ENCODE data around the gene RALGPS2.
"Not testable (repeated sequence)": the region's sequence is repeated elsewhere in the genome, so short reads cannot be mapped to it uniquely, and the experiment has no call there.

Gene RALGPS2

GRCh38 chr1:178946855-178947676 is 222.0 kb downstream of the RALGPS2 start:
- no peak overlapping the region for H3K4me3 ChIP-seq (ENCODE audit: low read depth, low read length)
- no peak for TF ChIP-seq CTCF (IDR thresholded peaks at IDR 0.05; ENCODE audit: insufficient read depth, low read depth, low read length, missing control alignments)
- DNase-seq (ENCODE audit: low read depth) = no peak

- no peak overlapping the region for H3K4me3 ChIP-seq (ENCODE audit: low read depth, low read length)
- no peak for TF ChIP-seq CTCF (IDR thresholded peaks at IDR 0.05; ENCODE audit: insufficient read depth, low read depth, low read length, missing control alignments)
- DNase-seq (ENCODE audit: low read depth) = no peak
Observed at GRCh38 chr1:178947677-178947981, 222.6 kb downstream of the RALGPS2 start.

GRCh38 chr1:178948676-178949075 is 223.6 kb downstream of the RALGPS2 start:
- DNase-seq (ENCODE audit: low read depth) = no peak
- no peak overlapping the region for H3K4me3 ChIP-seq (ENCODE audit: low read depth, low read length)
- no peak for TF ChIP-seq CTCF (IDR thresholded peaks at IDR 0.05; ENCODE audit: insufficient read depth, low read depth, low read length, missing control alignments)

GRCh38 chr1:178949866-178950265 is 224.8 kb downstream of the RALGPS2 start:
- not testable (repeated sequence) for H3K4me3 ChIP-seq (ENCODE audit: low read depth, low read length); DNase-seq (ENCODE audit: low read depth)

- DNase-seq (ENCODE audit: low read depth) = no peak
- no peak for TF ChIP-seq CTCF (IDR thresholded peaks at IDR 0.05; ENCODE audit: insufficient read depth, low read depth, low read length, missing control alignments)
Observed at GRCh38 chr1:178951600-178951999, 226.6 kb downstream of the RALGPS2 start.

GRCh38 chr1:178953034-178953433 is 228.0 kb downstream of the RALGPS2 start:
- DNase-seq (ENCODE audit: low read depth) = no peak
- H3K4me3 ChIP-seq (ENCODE audit: low read depth, low read length) = no peak overlapping the region
- no peak for TF ChIP-seq CTCF (IDR thresholded peaks at IDR 0.05; ENCODE audit: insufficient read depth, low read depth, low read length, missing control alignments)

More at GRCh38 chr1:178951600-178951999, 226.6 kb downstream of the RALGPS2 start:
- no peak overlapping the region for H3K4me3 ChIP-seq (ENCODE audit: low read depth, low read length)

GRCh38 chr1:178953538-178954324 is 228.7 kb downstream of the RALGPS2 start:
- no peak for TF ChIP-seq CTCF (IDR thresholded peaks at IDR 0.05; ENCODE audit: insufficient read depth, low read depth, low read length, missing control alignments)
- no peak overlapping the region for H3K4me3 ChIP-seq (ENCODE audit: low read depth, low read length)
- no peak for DNase-seq (ENCODE audit: low read depth)
